ENCODE measurements around the gene ASPSCR1.
"Not testable (repeated sequence)": the region's sequence is repeated elsewhere in the genome, so short reads cannot be mapped to it uniquely, and the experiment has no call there.

ASPSCR1 gene

GRCh38 chr17:81981511-81981910 is 4.1 kb downstream of the ASPSCR1 start:
- not testable (repeated sequence) for DNase-seq (ENCODE audit: low read depth, low spot score)

- no peak for DNase-seq (ENCODE audit: low read depth, low spot score)
Observed at GRCh38 chr17:81983011-81983638, 5.7 kb downstream of the ASPSCR1 start.

- no peak for DNase-seq (ENCODE audit: low read depth, low spot score)
Observed at GRCh38 chr17:81983639-81984373, 6.4 kb downstream of the ASPSCR1 start.

GRCh38 chr17:81984773-81985410 is 7.5 kb downstream of the ASPSCR1 start:
- no peak for DNase-seq (ENCODE audit: low read depth, low spot score)

GRCh38 chr17:81986606-81987005 is 9.2 kb downstream of the ASPSCR1 start:
- no peak for DNase-seq (ENCODE audit: low read depth, low spot score)

GRCh38 chr17:81987161-81987770 is 9.8 kb downstream of the ASPSCR1 start:
- DNase-seq (ENCODE audit: low read depth, low spot score) = no peak

- no peak for DNase-seq (ENCODE audit: low read depth, low spot score)
Observed at GRCh38 chr17:81990836-81991683, 13.6 kb downstream of the ASPSCR1 start.

- no peak for DNase-seq (ENCODE audit: low read depth, low spot score)
Observed at GRCh38 chr17:81991684-81992305, 14.4 kb downstream of the ASPSCR1 start.

- DNase-seq (ENCODE audit: low read depth, low spot score) = no peak
Observed at GRCh38 chr17:81992306-81993102, 15.1 kb downstream of the ASPSCR1 start.

GRCh38 chr17:81993729-81994592 is 16.5 kb downstream of the ASPSCR1 start:
- no peak for DNase-seq (ENCODE audit: low read depth, low spot score)

- DNase-seq (ENCODE audit: low read depth, low spot score) = no peak
Observed at GRCh38 chr17:81994593-81995462, 17.4 kb downstream of the ASPSCR1 start.

- DNase-seq (ENCODE audit: low read depth, low spot score) = no peak
Observed at GRCh38 chr17:81995463-81996231, 18.2 kb downstream of the ASPSCR1 start.

GRCh38 chr17:81996232-81996756 is 18.9 kb downstream of the ASPSCR1 start:
- DNase-seq (ENCODE audit: low read depth, low spot score) = no peak

- no peak for DNase-seq (ENCODE audit: low read depth, low spot score)
Observed at GRCh38 chr17:81996757-81997441, 19.5 kb downstream of the ASPSCR1 start.

- no peak for DNase-seq (ENCODE audit: low read depth, low spot score)
Observed at GRCh38 chr17:81998212-81998611, 20.8 kb downstream of the ASPSCR1 start.

- no peak for DNase-seq (ENCODE audit: low read depth, low spot score)
Observed at GRCh38 chr17:81998691-81999438, 21.4 kb downstream of the ASPSCR1 start.

Measured in iPS DF 19.7 (cell line).